Hepatocyte (in vitro differentiated cells): ENCODE measurements around the gene LTO1. TPM values are rescaled to one million over a fixed set of nuclear protein-coding genes. Genes with fewer than 3 reads are reported as not detected.

ENCODE experiments used
- DNase-seq: peaks from one replicate; pipeline ENCODE4 v3.0.0-alpha.2; 2016; ENCODE audit warnings: low spot score
- H2AFZ ChIP-seq: fragments of 200-600 bp; sonication (generic); 2 replicates; pipeline ENCODE4 v1.6.0; 2016; ENCODE audit warnings: antibody characterized with exemption, mild to moderate bottlenecking
- H3K27ac ChIP-seq: fragments of 200-600 bp; sonication (generic); 2 replicates; pipeline ENCODE4 v1.5.1; 2016; ENCODE audit warnings: mild to moderate bottlenecking
- H3K27me3 ChIP-seq: fragments of 200-600 bp; sonication (generic); 2 replicates; pipeline ENCODE4 v1.6.1; 2016
- H3K36me3 ChIP-seq: fragments of 200-600 bp; sonication (generic); replicated peaks from 2 replicates; pipeline ENCODE4 v1.5.1; 2016; ENCODE audit warnings: low read depth; ENCODE audit not compliant: insufficient read depth
- H3K4me1 ChIP-seq: fragments of 200-600 bp; sonication (generic); 2 replicates; pipeline ENCODE4 v1.5.1; 2016; ENCODE audit warnings: mild to moderate bottlenecking, moderate library complexity; ENCODE audit not compliant: insufficient read depth
- H3K4me2 ChIP-seq: fragments of 200-600 bp; sonication (generic); 2 replicates; pipeline ENCODE4 v1.6.0; 2016
- H3K4me3 ChIP-seq: fragments of 200-600 bp; sonication (generic); 2 replicates; pipeline ENCODE4 v1.5.1; 2016; ENCODE audit warnings: mild to moderate bottlenecking
- H3K79me2 ChIP-seq: fragments of 200-600 bp; sonication (generic); 2 replicates; pipeline ENCODE4 v1.6.0; 2017; ENCODE audit warnings: mild to moderate bottlenecking
- H3K9me2 ChIP-seq: fragments of 200-600 bp; sonication (generic); replicated peaks from 2 replicates; pipeline ENCODE4 v1.6.0; 2017; ENCODE audit warnings: mild to moderate bottlenecking; ENCODE audit not compliant: insufficient read depth
- H3K9me3 ChIP-seq: fragments of 200-600 bp; sonication (generic); 2 replicates; pipeline ENCODE4 v1.5.1; 2016; ENCODE audit warnings: low read depth, mild to moderate bottlenecking
- H4K20me1 ChIP-seq: fragments of 200-600 bp; sonication (generic); 2 replicates; pipeline ENCODE4 v1.6.0; 2016; ENCODE audit warnings: mild to moderate bottlenecking; ENCODE audit not compliant: insufficient read depth, poor library complexity, severe bottlenecking
- EZH2 ChIP-seq: fragments of 200-600 bp; sonication (generic); IDR thresholded peaks from 2 replicates; pipeline ENCODE4 v1.6.1; 2016; ENCODE audit warnings: antibody characterized with exemption, mild to moderate bottlenecking, borderline replicate concordance
- EZH2phosphoT487 ChIP-seq: fragments of 200-600 bp; sonication (generic); IDR thresholded peaks from one replicate; pipeline ENCODE4 v1.6.1; 2018; ENCODE audit warnings: antibody characterized with exemption, mild to moderate bottlenecking, low read depth, moderate library complexity; ENCODE audit not compliant: unreplicated experiment, severe bottlenecking
- WGBS: methylation state at CpG from one replicate; pipeline ENCODE4 v1.1.6; 2016; ENCODE audit warnings: low lambda C conversion rate; ENCODE audit errors: missing lambda C conversion rate; 5-methylcytosine and 5-hydroxymethylcytosine counted together
- polyA plus RNA-seq: library from polyadenylated mRNA; unstranded; fragments of >200 nt; fragmentation: Nextera tagmentation; extraction: Ambion mirVana; gene quantifications from 2 replicates; pipeline ENCODE4 v1.2.1, GENCODE V29; 2016
- total RNA-seq: library from RNA; depleted of rRNA; stranded (reverse); fragments of >200 nt; gene quantifications from 2 replicates; pipeline ENCODE4 v1.2.3, GENCODE V29; 2014
- TF ChIP-seq, protein P1 (sequence below): fragments of 200-600 bp; sonication (generic); IDR thresholded peaks from 2 replicates; pipeline ENCODE4 v1.5.1; 2016; ENCODE audit warnings: antibody characterized with exemption, mild to moderate bottlenecking; ENCODE audit not compliant: poor library complexity

Gene LTO1
- total and polyA plus RNA-seq, 2 experiments from 2014 or later, result 12.6 to 13.4 TPM

DNA sequence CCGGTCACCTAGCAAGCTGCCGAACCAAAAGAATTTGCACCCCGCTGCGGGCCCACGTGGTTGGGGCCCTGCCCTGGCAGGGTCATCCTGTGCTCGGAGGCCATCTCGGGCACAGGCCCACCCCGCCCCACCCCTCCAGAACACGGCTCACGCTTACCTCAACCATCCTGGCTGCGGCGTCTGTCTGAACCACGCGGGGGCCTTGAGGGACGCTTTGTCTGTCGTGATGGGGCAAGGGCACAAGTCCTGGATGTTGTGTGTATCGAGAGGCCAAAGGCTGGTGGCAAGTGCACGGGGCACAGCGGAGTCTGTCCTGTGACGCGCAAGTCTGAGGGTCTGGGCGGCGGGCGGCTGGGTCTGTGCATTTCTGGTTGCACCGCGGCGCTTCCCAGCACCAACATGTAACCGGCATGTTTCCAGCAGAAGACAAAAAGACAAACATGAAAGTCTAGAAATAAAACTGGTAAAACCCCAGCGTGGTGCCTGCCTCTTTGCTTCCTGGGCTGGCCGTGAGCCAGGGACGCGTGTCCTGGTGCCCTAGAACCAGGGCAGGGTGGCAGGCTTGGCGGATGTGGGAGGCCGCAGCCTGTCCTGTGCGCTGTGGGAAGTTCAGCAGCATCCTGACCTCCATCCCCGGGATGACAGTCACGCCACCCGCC, 21.0 kb downstream of the LTO1 start:
- Histone ChIP-seq H2AFZ (no peak overlapping the region), H3K4me1 (peaks cover 16% of the 10 kb centered on the region), H3K36me3 (no peaks in the 10 kb centered on the region), H3K4me3 (no peak overlapping the region), H4K20me1 (peaks cover 5% of the 10 kb centered on the region), H3K9me2 (no peaks in the 10 kb centered on the region), H3K4me2 (no peak overlapping the region), H3K9me3 (no peaks in the 10 kb centered on the region), H3K27me3 (no peaks in the 10 kb centered on the region), H3K27ac (peak overlapping the region; percentile 49), H3K79me2 (no peaks in the 10 kb centered on the region)
- 91% methylated on average over 37 of the region's 38 CpGs for WGBS
- no peak for DNase-seq
- TF ChIP-seq, protein P1, sequence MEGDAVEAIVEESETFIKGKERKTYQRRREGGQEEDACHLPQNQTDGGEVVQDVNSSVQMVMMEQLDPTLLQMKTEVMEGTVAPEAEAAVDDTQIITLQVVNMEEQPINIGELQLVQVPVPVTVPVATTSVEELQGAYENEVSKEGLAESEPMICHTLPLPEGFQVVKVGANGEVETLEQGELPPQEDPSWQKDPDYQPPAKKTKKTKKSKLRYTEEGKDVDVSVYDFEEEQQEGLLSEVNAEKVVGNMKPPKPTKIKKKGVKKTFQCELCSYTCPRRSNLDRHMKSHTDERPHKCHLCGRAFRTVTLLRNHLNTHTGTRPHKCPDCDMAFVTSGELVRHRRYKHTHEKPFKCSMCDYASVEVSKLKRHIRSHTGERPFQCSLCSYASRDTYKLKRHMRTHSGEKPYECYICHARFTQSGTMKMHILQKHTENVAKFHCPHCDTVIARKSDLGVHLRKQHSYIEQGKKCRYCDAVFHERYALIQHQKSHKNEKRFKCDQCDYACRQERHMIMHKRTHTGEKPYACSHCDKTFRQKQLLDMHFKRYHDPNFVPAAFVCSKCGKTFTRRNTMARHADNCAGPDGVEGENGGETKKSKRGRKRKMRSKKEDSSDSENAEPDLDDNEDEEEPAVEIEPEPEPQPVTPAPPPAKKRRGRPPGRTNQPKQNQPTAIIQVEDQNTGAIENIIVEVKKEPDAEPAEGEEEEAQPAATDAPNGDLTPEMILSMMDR, result no peak
- TF ChIP-seq EZH2, result no peak

DNA sequence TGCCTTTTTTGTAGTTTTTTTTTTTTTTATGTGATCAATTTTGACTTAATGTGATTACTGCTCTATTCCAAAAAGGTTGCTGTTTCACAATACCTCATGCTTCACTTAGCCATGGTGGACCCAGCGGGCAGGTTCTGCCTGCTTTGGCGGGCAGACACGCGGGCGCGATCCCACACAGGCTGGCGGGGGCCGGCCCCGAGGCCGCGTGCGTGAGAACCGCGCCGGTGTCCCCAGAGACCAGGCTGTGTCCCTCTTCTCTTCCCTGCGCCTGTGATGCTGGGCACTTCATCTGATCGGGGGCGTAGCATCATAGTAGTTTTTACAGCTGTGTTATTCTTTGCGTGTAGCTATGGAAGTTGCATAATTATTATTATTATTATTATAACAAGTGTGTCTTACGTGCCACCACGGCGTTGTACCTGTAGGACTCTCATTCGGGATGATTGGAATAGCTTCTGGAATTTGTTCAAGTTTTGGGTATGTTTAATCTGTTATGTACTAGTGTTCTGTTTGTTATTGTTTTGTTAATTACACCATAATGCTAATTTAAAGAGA, 21.7 kb downstream of the LTO1 start:
- no peak for DNase-seq
- no peak for TF ChIP-seq EZH2
- no peak for TF ChIP-seq EZH2phosphoT487
- TF ChIP-seq, protein P1, result no peak
- Histone ChIP-seq H3K27ac (no peak overlapping the region), H3K4me1 (peaks cover 13% of the 10 kb centered on the region), H3K4me3 (no peak overlapping the region), H4K20me1 (peaks cover 5% of the 10 kb centered on the region), H3K9me2 (no peaks in the 10 kb centered on the region), H3K9me3 (no peaks in the 10 kb centered on the region), H3K36me3 (no peaks in the 10 kb centered on the region), H2AFZ (no peak overlapping the region), H3K79me2 (no peaks in the 10 kb centered on the region), H3K4me2 (no peak overlapping the region), H3K27me3 (no peaks in the 10 kb centered on the region)
- WGBS, result 95% methylated on average over 23 of the region's 23 CpGs

DNA sequence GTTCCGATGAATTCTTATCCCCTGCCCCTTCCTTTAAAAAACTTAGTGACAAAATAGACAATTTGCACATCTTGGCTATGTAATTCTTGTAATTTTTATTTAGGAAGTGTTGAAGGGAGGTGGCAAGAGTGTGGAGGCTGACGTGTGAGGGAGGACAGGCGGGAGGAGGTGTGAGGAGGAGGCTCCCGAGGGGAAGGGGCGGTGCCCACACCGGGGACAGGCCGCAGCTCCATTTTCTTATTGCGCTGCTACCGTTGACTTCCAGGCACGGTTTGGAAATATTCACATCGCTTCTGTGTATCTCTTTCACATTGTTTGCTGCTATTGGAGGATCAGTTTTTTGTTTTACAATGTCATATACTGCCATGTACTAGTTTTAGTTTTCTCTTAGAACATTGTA, 22.2 kb downstream of the LTO1 start:
- no peak for DNase-seq
- Histone ChIP-seq H2AFZ (no peak overlapping the region), H3K79me2 (no peaks in the 10 kb centered on the region), H4K20me1 (peaks cover 7% of the 10 kb centered on the region), H3K4me3 (no peak overlapping the region), H3K27ac (no peak overlapping the region), H3K9me3 (no peaks in the 10 kb centered on the region), H3K27me3 (no peaks in the 10 kb centered on the region), H3K36me3 (no peaks in the 10 kb centered on the region), H3K4me2 (no peak overlapping the region), H3K4me1 (peaks cover 8% of the 10 kb centered on the region), H3K9me2 (no peaks in the 10 kb centered on the region)
- TF ChIP-seq, protein P1, result no peak
- TF ChIP-seq EZH2 (no peak), EZH2phosphoT487 (no peak)
- WGBS, result 86% methylated on average over 11 of the region's 11 CpGs
